HL-60 (cell line): ENCODE measurements around the gene NFE2L1.

Experiments used
- DNase-seq, 2 experiments: peaks; one replicate each; pipeline ENCODE4 v3.0.0-alpha.2; 2010 to 2020; ENCODE audit warnings: low read depth in 1 of 2, low spot score in 1 of 2
- H3K27ac ChIP-seq: fragments of 250-450 bp; sonication (Bioruptor Pico); replicated peaks from 2 replicates; pipeline ENCODE4 v1.5.1; 2020; ENCODE audit warnings: mild to moderate bottlenecking, moderate library complexity
- H3K27me3 ChIP-seq: fragments of 250-450 bp; sonication (Bioruptor Pico); 2 replicates; pipeline ENCODE4 v1.5.1; 2021; ENCODE audit warnings: mild to moderate bottlenecking, moderate library complexity; ENCODE audit not compliant: insufficient read depth, poor library complexity, severe bottlenecking
- H3K4me3 ChIP-seq: replicated peaks from 2 replicates; pipeline ENCODE4 v1.5.1; 2011; ENCODE audit warnings: mild to moderate bottlenecking, control low read depth, low read length; ENCODE audit not compliant: insufficient read depth
- CTCF ChIP-seq: IDR thresholded peaks from one replicate; pipeline ENCODE4 v1.5.1; 2011; ENCODE audit warnings: low read length, control low read depth, inconsistent platforms; ENCODE audit not compliant: insufficient read depth
- GABPA ChIP-seq: IDR thresholded peaks from 2 replicates; pipeline ENCODE4 v1.6.1; 2012; ENCODE audit warnings: low read depth
- POLR2AphosphoS5 ChIP-seq: IDR thresholded peaks from 2 replicates; pipeline ENCODE4 v1.6.1; 2012; ENCODE audit warnings: low read depth
- REST ChIP-seq: IDR thresholded peaks from 2 replicates; pipeline ENCODE4 v1.6.1; 2012; ENCODE audit warnings: low read depth; ENCODE audit not compliant: insufficient replicate concordance
- SPI1 ChIP-seq: IDR thresholded peaks from 2 replicates; pipeline ENCODE4 v1.6.1; 2012; ENCODE audit warnings: low read depth, mild to moderate bottlenecking, borderline replicate concordance

The NFE2L1 gene

GRCh38 chr17:48027322-48027981 is 20.7 kb upstream of the NFE2L1 start:
- Histone ChIP-seq H3K27ac (no peak overlapping the region), H3K27me3 (peaks cover 5% of the 10 kb centered on the region), H3K4me3 (no peak overlapping the region)
- TF ChIP-seq GABPA = no peak
- no peak for TF ChIP-seq REST
- no peak for TF ChIP-seq SPI1
- TF ChIP-seq POLR2AphosphoS5 = no peak
- TF ChIP-seq CTCF = no peak
- DNase-seq = no peak

DNA sequence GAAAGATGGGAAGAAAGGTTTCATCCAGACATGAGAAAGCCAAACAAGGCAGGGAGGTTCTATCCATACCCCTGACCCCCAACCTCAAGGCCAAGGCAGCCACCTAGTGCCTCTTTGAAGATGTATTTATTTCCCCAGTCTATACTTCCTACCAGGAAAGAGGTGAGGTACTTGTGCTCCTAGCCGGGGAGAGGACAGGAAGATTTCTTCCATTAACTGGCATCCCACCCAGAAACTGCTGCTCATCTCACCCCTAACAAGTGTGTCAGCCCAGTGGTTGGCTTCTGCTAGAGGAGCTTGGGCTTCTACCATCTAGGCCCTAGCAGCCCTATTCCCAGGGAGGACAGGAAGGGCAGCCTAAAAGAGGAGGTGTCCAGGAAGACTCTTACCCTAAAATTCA is 19.4 kb upstream of the NFE2L1 start:
- no peak for TF ChIP-seq SPI1
- no peak for TF ChIP-seq CTCF
- TF ChIP-seq REST = no peak
- TF ChIP-seq GABPA = no peak
- no peak for TF ChIP-seq POLR2AphosphoS5
- no peak overlapping the region for H3K27ac ChIP-seq
- no peak for DNase-seq
- no peak overlapping the region for H3K4me3 ChIP-seq
- H3K27me3 ChIP-seq = peaks cover 7% of the 10 kb centered on the region

DNA sequence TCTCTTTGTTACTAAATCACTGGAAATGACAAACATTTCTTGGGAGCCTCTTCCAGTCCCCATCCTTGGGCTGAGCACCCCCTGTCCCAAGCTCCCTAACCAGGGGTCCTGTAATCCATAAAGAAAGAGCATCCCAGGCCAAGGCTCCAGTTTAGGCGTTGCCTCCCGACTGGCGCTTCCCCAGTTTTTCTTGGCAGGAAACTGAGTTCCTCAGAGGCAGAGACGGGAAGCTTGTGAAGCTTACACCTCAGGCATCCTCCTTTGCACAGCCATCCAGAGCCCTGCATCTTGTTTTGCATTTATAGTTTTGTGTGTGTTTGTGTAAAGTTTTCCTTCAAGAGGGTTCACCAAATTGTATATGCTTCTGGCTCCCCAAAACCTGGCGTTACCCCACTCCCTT is 17.6 kb upstream of the NFE2L1 start:
- no peak overlapping the region for H3K27ac ChIP-seq
- no peak for DNase-seq
- TF ChIP-seq POLR2AphosphoS5 (no peak), SPI1 (no peak), CTCF (no peak), REST (no peak), GABPA (no peak)
- H3K27me3 ChIP-seq = peaks cover 7% of the 10 kb centered on the region
- H3K4me3 ChIP-seq = no peak overlapping the region
